ENCODE data around the gene VSTM4.

GRCh38 chr10:49057231-49057880 is 58.0 kb downstream of the VSTM4 start:
- TF ChIP-seq CTCF (IDR thresholded peaks at IDR 0.05; ENCODE audit: low read depth, low read length): no peak
- no peak for TF ChIP-seq EZH2phosphoT487 (IDR thresholded peaks at IDR 0.05; ENCODE audit: low read depth)

Measured in OCI-LY3 (cell line).